ENCODE results near the gene GNAT3.

Gene GNAT3

DNA sequence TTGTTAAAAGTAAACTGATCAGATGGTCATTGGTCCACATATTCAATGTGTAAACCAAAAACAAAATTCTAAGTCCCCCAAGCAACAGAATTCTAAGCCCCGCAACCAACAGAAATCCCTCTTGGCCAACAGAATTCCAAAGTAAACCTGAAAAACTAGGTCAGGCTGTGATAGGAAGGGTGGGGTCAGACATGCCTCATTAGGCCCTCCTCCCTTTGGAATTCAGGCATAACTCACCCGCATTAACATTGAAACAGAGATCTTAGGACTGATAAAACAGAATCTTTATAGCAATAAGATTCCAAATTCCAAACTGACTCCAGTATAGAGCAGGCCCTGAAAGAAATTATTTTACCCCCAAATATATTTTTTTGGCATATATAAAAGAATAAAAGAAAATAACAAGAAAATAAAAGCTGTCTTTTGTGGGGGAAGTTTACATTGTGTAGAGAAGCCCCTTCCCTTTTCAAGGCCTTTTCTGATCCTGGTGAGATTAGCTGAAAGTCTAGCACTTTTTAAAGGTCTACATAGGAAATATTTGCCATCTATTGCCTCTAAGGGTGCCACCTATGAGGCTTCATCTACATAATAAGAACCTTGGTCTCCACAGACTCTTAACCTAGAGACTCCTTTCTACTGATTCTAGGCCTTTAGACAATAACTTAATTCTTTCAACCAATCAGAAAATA lies 30.5 kb downstream of the GNAT3 start:
- Histone ChIP-seq H3K27ac (no peak overlapping the region), H3K4me3 (no peak overlapping the region)
- no peak for DNase-seq (ENCODE audit: low spot score)
- TF ChIP-seq, protein P1, sequence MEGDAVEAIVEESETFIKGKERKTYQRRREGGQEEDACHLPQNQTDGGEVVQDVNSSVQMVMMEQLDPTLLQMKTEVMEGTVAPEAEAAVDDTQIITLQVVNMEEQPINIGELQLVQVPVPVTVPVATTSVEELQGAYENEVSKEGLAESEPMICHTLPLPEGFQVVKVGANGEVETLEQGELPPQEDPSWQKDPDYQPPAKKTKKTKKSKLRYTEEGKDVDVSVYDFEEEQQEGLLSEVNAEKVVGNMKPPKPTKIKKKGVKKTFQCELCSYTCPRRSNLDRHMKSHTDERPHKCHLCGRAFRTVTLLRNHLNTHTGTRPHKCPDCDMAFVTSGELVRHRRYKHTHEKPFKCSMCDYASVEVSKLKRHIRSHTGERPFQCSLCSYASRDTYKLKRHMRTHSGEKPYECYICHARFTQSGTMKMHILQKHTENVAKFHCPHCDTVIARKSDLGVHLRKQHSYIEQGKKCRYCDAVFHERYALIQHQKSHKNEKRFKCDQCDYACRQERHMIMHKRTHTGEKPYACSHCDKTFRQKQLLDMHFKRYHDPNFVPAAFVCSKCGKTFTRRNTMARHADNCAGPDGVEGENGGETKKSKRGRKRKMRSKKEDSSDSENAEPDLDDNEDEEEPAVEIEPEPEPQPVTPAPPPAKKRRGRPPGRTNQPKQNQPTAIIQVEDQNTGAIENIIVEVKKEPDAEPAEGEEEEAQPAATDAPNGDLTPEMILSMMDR (IDR thresholded peaks at IDR 0.05): no peak

DNA sequence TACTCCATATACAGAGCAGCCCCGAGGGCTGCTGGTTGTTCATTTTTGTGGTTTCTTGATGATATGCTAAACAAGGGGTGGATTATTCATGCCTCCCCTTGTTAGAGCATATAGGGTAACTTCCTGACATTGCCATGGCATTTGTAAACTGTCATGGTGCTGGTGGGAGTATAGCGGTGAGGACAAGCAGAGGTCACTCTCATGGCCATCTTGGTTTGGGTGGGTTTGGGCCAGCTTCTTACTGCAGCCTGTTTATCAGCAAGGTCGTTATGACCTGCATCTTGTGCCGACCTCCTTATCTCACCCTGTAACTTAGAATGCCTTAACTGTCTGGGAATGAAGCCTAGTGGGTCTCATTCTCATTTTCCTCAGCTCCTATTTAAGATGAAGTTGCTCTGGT lies 31.3 kb downstream of the GNAT3 start:
- no peak overlapping the region for H3K4me3 ChIP-seq
- H3K27ac ChIP-seq: no peak overlapping the region
- TF ChIP-seq, protein P1 (IDR thresholded peaks at IDR 0.05): no peak
- no peak for DNase-seq (ENCODE audit: low spot score)

DNA sequence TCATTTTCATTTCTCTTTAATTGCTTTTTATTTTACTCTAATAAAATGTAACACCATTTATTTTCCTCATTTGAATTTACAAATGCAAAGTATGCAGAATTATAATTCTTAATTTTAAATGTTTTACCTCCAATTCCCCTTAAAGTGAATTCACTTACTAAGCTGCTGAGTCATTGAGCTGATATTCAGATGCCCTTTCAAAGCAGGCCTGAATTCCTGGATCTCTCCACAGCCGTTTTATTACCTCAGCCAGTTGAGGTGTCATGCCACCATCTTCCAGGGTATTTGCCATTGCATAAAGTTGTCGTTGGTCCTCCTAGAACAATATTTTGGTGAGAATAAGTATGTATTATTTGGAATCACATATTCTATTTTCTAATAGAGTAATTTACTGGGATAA lies 33.2 kb downstream of the GNAT3 start:
- DNase-seq (ENCODE audit: low spot score): no peak
- Histone ChIP-seq H3K4me3 (no peak overlapping the region), H3K27ac (no peak overlapping the region)
- TF ChIP-seq, protein P1 (IDR thresholded peaks at IDR 0.05): no peak

DNA sequence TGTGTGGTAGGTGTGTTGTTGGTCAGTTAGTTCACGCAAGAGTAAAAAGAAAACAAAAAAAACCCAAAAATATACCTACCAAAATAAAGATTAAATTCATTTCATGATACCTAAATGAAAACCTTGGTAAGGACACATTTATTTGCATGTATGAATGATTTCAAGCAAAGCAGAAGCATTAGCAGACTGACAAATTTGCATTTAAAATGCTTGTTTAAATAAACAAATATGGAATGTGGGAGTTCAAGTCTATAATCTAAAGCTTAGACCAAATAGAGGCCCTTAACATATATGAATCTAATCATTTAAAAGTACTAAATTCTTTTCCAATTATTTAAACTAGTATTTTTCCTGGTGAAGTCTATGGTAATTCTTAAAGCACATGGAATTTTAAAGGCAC lies 35.8 kb downstream of the GNAT3 start:
- no peak for DNase-seq (ENCODE audit: low spot score)
- Histone ChIP-seq H3K4me3 (no peak overlapping the region), H3K27ac (no peak overlapping the region)
- TF ChIP-seq, protein P1 (IDR thresholded peaks at IDR 0.05): no peak

DNA sequence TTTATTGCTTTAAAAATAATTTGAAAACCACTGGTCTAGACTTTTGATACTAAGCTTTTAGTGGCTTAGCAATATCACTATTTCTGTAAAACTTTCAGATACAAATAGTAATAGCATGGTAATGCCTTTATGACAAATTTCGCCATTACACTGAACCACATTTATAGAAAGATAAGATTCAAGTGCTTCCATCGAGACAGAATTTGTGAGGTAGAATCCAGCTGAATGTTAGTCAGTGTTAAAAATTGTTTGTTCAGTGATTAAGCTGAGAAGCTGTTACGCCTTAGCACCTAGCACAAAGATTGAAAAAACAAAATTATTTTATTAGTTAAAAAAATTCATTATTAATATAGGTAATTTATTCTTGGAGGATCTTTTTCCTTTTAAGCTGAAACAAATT lies 36.5 kb downstream of the GNAT3 start:
- H3K4me3 ChIP-seq: no peak overlapping the region
- TF ChIP-seq, protein P1 (IDR thresholded peaks at IDR 0.05): no peak
- H3K27ac ChIP-seq: no peak overlapping the region
- no peak for DNase-seq (ENCODE audit: low spot score)

DNA sequence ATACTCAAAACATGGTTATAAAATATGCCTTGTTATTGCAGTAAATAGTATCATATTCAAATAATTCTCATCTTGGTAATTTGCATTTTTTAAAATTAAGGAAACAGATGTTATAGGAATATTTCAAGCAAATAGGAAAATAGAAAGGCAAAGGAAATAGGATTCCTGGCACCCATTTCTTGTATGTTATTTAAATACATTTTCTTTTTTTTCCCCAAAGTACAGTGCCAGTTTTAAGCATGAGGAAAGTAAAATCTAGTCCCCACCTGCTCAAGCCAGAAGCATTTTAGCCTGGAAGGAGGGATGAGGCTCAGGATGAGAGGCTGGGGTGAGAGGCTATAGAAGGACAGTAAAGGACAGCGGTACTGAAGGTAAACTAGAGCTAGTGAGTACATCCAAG lies 38.1 kb downstream of the GNAT3 start:
- Histone ChIP-seq H3K4me3 (no peak overlapping the region), H3K27ac (no peak overlapping the region)
- TF ChIP-seq, protein P1 (IDR thresholded peaks at IDR 0.05): no peak
- no peak for DNase-seq (ENCODE audit: low spot score)

DNA sequence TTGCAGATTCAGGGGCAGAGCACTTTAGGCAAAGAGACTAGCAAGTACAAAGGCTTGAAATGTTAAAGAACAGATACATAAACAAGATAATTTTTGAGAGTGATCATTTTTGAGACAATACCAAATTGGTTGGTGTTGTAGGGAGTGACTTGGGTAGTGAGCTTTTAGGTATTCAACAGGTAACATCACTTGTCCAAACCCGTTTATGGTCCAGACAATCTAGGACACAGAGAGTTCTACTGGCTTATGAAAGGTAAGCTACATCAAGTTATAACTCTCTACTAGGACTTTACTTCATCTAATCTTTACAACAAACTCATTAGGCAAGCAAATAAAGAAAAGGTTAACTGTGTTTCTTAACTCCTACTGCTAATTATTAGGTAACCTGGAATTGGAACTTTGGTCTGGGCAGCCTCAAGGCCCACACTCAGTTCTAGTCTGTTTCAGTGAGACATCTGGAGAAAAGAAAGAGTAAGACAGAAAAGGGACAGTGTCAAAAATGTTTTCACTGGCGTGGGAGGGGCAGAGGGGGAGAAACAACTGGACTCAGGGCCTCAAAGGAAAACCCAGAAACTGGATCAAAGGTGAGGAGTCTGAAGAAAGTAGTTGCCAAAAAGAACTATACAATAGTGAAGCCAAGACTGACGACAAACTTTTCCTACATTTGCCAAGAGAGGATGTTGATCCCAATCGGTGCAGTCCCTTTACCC lies 39.2 kb downstream of the GNAT3 start:
- DNase-seq (ENCODE audit: low spot score): no peak
- Histone ChIP-seq H3K4me3 (no peak overlapping the region), H3K27ac (no peak overlapping the region)
- TF ChIP-seq, protein P1 (IDR thresholded peaks at IDR 0.05): no peak
